ENCODE results near the gene ZBTB7C.

Gene ZBTB7C

GRCh38 chr18:47978603-47979002, 430.6 kb downstream of the ZBTB7C start:
- no peak for DNase-seq

- no peak for DNase-seq
Measured at GRCh38 chr18:47978141-47978540, 431.0 kb downstream of the ZBTB7C start.

Measured in SHP77 (cell line).